Erythroblast (primary cell): ENCODE data around the gene ZNF358.

Experiments
- GATA1 ChIP-seq: IDR thresholded peaks from 2 replicates; pipeline ENCODE4 v1.6.1; 2011; ENCODE audit warnings: low read depth, mild to moderate bottlenecking, control low read depth, low read length, moderate library complexity
- POLR2A ChIP-seq: IDR thresholded peaks from 2 replicates; pipeline ENCODE4 v1.6.1; 2011; ENCODE audit warnings: mild to moderate bottlenecking, low read length

DNA sequence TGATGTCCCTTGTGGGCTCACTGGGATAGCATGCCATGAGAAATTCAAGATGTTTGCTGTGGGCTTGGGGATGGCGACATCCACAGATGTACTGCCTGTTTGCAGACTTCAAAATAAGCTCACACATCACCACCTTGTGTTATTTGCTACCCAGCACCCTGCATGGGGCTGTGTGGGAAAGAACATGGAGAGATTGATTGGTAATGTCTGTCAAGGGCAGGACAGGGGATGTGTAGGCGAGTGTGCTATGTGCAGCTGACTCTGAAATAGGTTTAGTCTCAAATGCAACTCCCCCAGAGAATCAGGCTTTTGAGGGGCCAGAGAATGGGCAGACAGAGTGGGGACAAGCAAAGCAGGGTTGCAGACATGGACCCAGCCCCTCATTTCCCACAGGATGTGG, 44.4 kb downstream of the ZNF358 start:
- TF ChIP-seq POLR2A (no peak), GATA1 (no peak)
